Activated T-helper 1 cell treated with Interleukin-2 at 50 U/mL for 16 hours (primary cell): ENCODE results near the gene SLC38A1.
A peak's percentile ranks its signal among the peaks of the same experiment; 100 is the strongest.

Experiments
- DNase-seq: peaks from one replicate; pipeline ENCODE4 v3.0.0-alpha.2; 2020; ENCODE audit warnings: low read depth

The SLC38A1 gene

DNA sequence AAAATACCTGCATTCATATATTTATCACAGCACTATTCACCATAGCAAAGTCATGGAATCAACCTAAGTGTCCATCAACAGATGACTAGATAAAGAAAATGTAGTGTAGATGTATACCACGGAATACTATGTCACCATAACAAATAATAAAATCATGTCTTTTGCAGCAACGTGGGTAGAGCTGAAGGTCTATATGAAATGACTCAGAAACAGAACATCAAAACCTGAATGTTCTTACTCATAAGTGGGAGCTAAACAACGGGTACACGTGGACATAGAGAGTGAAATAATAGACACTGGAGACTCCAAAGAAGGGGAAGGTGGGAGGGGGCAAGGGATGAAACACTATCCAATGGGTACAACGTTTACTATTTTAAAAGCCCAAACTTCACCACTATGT lies 37.9 kb downstream of the SLC38A1 start:
- no peak for DNase-seq

DNA sequence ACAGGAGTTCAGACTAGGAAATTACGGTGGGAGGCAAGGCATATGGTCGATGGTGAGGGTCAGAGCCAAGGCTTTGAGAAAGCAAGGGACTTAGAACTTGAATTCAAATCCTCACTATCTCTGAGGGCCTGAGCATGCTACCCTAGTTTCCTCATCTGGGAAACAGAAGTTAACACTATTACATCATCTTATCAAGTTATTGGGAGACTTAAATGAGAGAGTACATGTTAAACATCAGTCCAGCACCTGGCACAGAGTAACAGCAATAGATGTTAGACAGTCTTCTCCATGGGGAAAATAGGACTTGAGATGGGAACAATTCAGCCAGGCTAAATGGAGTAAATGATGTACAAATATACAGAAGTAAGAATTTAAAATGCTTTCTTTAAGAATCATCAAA lies 38.5 kb downstream of the SLC38A1 start:
- no peak for DNase-seq

DNA sequence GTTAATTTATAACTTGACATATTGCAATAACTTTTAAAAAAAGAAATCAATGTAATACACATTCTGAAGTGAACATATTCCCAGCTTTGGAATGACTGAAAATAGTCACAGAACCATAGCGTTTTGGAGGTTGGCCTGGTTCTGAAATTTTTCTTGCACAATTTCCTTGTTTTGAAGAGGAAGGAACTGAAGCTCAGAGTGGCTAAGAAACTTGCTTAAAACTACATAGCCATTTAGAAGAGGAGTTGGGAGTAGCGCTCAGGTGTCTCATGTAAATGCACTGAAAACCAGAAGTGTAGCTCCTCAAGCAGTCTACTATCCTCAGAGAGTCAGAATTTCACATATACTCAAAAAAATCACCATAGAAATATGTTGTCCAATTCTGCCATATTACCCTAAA lies 41.2 kb downstream of the SLC38A1 start:
- no peak for DNase-seq

DNA sequence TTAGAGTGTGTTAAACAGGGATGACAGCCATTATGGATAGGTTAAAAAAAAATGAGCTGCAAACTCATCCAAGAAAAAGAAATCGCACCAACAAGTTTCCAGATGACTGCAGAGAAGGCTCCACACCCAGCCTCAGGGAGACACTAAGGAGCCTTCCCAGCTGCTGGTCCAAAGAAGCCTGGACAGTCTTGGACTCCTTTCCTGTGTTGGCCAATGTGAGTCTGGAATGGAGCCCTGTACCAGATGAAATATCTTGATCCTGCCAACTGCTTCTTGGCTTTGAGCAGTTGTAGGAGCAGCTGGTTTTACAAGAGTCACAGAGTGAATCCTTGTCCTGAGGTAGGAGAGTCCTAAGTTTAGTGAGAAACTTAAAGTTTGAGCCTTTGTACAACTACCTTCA lies 44.5 kb downstream of the SLC38A1 start:
- no peak for DNase-seq

DNA sequence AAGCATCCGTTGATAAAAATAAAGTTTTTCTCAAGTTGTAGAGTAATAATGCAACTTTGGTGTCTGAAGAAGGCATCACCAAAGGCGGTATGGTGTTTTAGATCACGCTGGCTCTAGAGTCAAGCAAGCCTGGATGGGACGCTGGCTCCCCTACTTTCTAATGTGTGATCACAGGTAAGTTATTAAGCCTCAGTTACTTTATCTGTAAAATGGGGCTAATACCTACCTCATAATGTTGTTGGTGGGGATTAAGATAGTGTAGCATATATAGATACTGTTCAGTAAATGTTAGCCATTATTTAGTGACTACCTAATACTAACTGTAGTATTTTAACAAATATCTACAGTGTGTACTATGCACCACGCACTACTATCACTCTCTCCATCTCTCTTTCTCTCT lies 45.8 kb downstream of the SLC38A1 start:
- no peak for DNase-seq

DNA sequence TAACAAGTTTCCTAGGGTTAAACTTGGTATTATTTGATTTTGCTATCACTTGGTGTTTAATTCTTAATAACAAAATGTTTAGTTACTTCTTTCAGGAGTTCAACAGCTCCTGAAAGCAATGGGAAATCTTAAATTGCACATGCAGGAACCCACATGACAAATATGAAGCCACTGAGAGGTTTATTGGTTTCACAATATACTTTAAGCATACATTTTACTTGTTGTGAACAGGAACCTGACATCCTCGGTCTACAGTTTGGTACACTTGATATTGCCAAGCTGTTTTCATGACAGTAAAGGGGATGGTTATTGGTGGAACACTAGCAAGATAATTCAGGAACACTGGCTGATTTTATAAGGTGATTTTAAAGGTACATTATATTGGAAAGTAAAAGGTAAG lies 46.2 kb downstream of the SLC38A1 start:
- DNase-seq = no peak

DNA sequence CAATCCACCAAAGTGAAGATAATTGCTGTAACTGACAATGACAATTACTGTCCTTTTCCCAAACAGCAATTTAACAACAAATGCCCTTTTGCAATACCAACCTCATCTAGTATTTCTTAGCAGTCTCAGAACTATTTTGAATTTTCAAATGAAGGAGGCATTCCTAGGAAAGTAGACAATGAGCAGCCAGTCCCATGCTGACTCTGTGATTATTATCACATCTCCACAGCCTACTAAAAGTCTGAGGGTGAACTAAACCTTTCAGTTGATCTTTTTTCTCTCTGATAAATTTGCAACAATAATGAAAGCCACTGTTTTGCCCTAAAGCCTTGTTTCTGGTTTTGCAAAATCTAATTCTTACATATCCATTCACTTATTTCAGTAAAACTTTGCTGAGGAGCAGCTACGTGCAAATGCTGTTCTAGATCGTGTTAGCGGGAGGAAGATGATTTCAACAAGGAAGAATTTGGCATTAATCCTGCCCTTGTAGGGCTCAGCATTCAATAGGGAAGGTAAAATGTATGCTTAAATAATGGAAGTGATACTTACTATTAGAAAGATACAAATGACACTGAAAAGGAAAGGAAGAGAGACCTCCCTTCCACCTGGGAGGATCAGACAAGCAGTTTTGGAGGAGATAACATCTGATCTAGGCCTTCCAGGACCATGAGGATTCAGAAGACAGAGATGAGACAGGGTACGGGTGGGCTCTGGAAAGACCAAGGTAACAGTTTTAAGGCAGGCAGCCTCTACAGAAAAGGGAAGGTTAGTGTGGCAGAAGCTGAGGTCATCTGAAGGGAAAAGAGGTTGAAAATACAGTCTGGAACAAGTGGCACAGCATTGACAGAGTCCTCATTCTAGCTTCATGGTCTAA lies 47.4 kb downstream of the SLC38A1 start:
- DNase-seq = no peak

DNA sequence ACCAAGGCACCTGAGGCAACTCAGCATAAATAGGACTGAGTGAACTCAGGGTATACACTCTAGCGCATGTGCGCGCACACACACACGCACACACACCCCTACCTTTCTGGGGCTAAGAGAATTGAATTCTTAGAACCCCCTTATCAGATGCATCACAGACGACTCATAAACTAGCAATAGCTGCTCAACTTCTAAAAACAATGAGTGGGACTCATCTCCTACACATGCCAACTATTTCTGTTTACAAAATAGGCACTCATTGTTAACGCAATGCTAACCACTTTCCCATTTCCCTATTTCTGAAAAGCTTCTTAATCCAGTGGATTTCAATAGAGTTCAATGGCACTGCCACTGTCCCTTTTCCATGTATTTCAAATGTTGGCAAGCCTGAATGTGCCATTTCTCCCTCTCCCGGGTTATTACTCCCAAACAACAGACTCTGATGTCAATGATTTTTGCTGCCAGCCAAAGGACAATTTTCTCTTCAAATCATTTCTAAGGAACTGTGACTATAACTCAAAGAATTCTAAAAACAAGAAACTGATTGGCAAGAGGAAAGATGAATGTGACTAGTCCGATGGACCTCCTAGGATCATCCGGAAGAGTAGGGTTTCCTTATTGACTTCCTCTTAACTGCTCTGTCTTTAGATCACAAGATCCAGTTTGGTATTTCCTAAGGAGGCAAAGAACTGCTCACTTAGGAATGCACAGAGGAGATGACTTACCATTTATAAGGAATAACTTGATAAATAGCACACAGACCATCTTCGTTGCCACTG lies 48.8 kb downstream of the SLC38A1 start:
- peak; percentile 71 for DNase-seq

DNA sequence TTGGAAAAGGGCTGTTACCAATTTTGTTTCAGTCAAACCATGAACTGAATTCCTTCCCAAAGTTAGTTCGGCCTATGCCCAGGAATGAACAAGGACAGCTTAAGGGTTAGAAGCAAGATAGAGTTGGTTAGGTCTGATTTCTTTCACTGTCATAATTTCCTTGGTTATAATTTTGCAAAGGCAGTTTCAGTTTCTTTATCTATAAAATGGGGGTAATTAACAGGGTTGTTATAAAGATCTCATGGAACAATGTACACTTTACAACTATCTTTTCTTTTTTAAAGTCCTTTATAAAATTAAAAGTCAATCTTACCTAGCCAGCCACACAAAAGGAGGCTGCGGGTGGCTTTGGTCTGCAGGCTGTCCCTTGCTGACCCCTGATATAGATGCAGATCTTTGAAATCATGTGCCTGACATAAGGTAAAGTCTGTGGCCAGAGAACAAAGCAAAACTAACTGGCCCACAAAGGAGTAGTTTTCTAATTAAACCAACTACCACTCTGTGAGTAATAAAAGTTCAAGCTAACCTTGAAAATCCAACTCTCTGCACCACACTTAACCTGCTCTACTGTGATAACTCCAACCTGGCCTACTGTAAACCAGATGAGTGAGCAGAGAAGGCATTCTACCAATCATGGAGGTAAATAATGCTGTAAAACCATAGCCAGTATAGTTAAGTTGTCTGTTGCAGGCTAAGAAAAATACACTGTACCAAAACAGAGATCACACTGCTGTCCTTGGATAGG lies 49.5 kb downstream of the SLC38A1 start:
- no peak for DNase-seq

DNA sequence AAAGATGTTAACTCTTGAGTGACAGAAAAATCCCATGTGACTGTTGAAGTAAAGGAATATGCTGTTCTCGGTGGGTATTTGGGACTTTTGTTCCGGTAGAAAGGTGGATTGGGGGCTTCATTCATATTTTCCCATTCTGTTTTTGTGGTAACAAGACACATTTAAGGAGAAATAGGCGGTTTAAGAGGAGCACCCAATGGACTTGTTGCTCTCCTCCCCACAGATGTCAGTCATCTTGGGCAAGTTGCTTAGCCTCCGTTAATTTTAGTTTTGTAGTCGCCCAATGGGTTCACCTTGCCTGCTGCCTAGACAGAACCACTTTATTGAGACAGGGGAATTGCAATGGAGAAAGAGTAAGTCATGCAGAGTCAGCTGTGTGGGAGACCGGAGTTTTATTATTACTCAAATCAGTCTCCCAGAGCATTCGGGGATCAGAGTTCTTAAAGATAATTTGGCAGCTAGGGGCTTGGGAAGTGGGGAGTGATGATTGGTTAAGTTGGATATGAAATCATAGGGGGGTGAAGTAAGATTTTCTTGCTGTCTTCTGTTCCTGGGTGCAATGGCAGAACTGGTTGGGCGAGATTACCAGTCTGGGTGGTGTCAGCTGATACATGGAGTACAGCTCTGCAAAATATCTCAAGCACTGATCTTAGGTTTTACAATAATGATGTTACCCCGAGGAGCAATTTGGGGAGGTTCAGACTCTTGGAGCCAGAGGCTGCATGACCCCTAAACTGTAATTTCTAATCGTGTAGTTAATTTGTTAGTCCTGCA lies 50.3 kb downstream of the SLC38A1 start:
- no peak for DNase-seq

DNA sequence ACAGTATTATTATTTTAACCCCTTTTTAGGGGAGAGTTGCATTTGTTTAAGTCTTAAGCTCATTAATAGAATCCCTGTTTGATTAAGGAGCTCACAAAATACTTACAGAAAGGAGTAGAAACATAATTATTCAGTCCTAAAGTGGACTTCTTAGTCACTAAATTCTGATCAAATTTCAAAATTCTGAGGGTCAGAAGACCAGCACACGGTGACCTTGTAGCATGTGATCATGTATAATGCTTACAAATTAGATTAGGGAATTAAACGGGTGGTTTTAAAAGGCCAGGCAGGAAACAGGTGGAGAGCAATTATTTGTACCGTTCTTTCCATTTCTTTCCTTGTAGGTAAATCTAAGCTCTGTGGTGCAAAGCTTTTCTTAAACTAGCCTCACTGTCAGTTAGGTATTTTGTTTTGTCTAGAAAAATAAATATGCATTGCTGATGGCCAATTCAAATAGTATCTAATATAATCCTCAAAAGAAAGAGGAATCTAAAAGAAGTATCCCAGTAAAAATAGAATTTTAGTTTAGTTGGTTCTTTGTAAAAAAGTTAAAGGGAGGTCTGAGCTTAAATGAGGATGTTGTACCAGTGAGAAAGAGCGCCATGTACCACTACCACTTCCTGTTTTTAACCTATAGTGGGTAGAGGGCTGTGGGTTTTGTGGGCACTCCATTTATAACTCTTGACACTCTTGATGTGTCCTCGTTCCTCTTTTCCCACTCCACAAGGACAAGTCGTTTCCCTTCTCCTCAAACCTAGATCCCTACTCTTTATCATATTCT lies 51.1 kb downstream of the SLC38A1 start:
- DNase-seq = peak; percentile 32

DNA sequence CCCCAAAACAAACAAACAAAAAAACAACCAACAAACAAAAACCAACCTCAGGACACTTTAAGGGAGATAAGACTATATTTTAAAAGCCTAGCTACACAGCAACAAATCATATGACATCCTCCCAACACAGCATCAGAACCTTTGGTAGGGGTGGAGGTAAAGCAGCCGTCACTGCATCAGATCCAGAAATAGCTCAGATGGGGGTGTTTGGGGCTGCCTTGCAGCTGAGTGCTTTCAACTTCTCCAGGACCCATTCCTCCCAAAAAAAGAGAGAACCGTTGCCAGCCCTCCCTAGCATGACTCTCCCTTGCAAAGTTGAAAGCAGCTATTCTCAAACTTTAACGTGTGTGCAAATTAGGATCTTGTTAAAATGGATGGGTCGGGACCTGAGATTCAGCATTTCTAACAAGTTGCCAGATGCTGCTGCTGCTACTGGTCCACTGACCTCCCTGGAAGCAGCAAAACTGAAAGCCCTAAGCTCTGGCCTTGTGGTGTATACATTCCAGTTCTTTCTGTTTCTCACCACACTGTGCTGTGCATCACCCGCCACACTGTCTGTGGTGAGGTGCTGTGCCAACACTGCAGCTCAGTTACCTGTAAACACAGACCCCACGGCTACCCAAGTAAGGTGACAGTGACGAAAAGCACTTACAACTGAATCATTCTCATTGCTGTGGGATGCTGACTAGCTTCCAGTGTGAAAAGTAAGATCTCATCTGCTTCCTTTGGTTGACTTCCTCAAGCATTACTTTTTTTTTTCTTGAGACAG lies 54.0 kb downstream of the SLC38A1 start:
- DNase-seq = peak; percentile 70

DNA sequence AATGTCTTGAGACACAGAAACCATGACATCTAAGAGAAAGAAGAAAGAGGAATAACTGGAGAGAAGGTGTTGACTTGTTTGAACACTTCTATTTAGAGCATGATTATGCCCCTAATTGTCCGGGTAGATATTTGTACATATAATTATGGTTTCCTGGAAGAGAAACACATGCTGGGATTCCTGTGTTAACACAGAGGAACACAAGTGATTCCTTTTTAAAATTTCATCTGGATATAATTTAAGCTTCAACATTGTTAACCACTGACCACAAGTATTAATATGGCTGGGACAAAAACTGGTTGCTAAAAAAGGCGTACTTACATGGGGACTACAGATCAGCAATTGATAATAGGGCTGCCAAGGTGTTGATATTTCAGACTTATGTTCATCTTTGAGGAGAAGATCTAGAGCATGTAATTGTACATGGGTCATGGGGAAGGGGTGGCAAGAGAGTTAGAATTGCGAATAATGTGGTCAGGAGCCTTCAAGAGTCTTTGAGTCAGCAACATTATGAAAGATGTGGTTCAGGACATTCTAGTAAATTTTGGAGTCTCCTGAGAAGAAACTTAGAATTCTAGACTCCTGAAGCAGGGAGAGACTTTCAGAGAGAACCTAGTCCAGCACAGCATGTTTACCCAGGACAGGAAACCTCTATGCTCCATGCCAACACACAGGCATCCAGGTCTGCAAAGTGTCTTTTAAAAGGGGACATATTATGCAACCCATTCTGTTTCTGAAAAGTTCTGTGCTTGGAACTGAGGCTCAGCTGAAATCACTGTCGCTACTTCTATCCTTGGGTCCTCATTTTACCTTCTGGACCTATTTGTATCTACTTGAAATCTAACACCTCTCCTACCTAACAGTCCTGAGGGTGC lies 56.5 kb downstream of the SLC38A1 start:
- DNase-seq = no peak

DNA sequence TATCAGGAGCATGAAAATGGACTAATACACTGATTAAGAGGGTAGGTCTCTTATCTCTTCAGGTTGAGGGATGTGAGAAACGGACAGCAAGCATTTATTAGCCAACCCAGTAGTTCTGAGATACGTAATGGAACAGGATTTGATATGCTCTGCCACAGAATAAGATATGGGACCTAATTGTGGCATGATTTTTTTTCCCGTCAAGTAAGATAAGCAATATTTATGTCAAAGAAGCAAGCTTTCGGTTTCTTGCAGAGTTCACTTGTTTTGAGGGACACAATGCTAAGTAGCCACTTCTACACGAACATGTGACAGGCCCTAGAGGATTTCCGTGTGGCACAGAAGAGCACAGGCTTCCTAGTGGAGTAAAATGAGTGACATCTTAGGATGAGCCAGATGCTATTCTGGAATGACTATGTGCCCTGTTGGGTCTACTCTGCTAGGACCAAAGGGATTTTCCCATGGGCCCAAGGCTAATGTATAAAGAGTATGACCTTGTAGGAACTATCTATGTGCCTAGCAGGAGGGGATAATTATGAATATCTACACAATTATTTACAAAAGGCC lies 57.9 kb downstream of the SLC38A1 start:
- no peak for DNase-seq

DNA sequence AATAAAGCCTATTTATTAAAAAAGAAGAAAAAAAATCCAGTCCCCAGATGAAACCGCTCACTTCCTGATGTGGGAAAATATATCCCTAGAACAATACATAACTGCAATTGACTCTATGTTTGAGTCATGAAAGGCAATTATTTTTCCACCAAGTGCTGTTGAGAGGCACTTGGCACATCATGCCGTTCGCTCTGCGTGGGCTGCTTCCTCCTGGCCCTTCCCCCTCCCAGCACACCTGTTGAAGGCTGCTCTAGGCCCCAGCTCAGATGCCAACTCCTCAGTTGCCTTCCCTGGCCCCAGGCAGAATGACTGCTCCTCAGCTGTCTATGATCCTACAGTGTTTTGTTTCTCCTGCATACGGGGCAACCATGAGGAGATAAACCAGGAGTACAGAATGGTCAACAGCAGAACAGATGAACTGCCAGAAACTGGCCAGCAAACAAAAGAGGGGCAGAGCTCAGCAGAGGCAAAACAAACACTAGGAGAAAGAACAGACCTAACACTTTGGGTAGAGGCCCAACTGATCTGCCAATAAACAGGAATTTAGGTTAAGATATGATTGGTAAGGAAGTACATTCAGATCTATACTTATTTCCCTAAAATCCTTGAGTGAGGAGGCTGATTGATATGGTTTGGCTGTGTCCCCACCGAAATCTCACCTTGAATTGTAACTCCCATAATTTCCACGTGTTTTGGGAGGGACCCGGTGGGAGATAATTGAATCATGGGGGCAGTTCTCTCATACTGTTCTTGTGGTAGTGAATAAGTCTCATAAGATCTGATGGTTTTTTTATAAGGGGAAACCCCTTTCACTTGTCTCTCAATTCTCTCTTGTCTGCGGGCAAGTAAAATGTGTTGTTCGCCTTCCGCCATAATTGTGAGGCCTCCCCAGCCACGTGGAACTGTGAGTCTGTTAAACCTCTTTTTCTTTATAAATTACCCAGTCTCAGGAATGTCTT lies 58.6 kb downstream of the SLC38A1 start:
- no peak for DNase-seq

DNA sequence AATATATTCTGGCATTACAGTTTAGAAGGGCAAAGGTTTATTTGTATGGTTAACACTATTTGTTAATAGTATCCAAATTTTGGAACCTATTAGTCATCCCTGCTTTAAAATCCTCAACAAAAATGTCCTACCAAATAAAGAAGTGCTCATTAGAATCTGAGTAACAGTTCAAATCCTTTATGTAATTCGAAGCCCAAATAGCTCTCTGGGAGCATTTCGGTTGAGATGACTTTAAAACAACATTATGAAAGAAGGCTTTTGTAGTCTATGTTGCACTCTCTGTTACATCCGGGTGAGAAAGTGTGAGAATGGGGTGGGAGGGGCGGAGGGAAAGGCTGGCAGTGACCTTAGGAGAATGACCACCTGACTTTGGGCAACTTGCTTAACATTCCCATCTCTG lies 59.7 kb downstream of the SLC38A1 start:
- DNase-seq = no peak

DNA sequence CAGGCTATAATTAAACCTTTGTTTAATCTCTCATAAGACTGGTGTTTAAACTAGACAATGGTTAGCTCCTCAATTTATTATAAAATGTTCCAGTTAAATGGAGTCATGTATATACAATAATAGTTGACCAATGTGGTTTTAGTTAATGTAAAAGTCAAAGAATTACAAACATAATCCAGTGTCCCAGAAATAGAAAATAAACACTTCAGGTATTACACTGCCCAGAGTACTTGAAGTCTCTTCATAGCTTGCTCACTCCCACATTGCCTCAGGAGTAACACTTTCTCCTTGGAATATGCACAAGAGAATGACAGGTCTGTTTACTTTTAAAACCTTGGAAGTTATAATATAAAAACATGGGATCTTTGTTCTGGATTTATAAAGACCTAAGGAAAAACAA lies 60.5 kb downstream of the SLC38A1 start:
- DNase-seq = no peak

DNA sequence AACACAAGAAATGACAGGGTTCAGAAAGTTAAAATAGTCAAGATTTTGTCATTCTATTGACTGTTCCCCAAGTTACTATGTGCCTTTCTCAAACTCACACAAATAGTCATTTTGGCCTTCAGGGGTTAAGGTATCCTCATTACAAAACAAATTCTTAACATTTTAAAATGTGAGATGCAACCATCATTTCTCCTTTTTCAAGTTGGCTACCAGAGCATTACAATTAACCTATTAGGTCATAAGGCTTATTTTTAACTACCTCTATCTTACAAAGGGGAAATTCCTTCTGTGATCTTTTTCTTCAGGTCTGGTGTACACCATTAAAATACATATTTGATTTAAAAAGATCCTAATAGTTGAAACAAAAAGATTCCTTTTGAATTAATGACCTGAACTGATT lies 61.2 kb downstream of the SLC38A1 start:
- DNase-seq = no peak
